Loucy (cell line): ENCODE measurements around the gene PIM3.

ENCODE experiments used
- CTCF ChIP-seq: fragments of 200-600 bp; sonication (generic); conservative IDR thresholded peaks from 2 replicates; pipeline ENCODE4 v1.5.1; 2014; ENCODE audit warnings: mild to moderate bottlenecking, antibody characterized with exemption, low read length
- EZH2phosphoT487 ChIP-seq: fragments of 200-600 bp; IDR thresholded peaks from 2 replicates; pipeline ENCODE4 v1.6.1; 2018; ENCODE audit warnings: antibody characterized with exemption, mild to moderate bottlenecking, moderate library complexity, borderline replicate concordance

- TF ChIP-seq CTCF, result no peak
- TF ChIP-seq EZH2phosphoT487, result no peak
Observed at GRCh38 chr22:49994361-49995040, 33.9 kb downstream of the PIM3 start.
